Endothelial cell (in vitro differentiated cells): Measurements from ENCODE around the gene UPB1. TPM values are rescaled to one million over a fixed set of nuclear protein-coding genes. Genes with fewer than 3 reads are reported as not detected.

Experiments used
- DNase-seq: peaks from one replicate; pipeline ENCODE4 v3.0.0; 2021; ENCODE audit warnings: low spot score
- H3K27ac Mint-ChIP-seq: one replicate; pipeline ENCODE4 v1.8.0; 2021; ENCODE audit warnings: mixed read lengths, inconsistent platforms; ENCODE audit not compliant: unreplicated experiment
- H3K27me3 Mint-ChIP-seq: one replicate; pipeline ENCODE4 v1.8.0; 2021; ENCODE audit warnings: mild to moderate bottlenecking, moderate library complexity, mixed read lengths, inconsistent platforms; ENCODE audit not compliant: unreplicated experiment
- H3K36me3 Mint-ChIP-seq: one replicate; pipeline ENCODE4 v1.8.0; 2021; ENCODE audit warnings: mild to moderate bottlenecking, low read depth, mixed read lengths, inconsistent platforms; ENCODE audit not compliant: unreplicated experiment
- H3K4me1 Mint-ChIP-seq: one replicate; pipeline ENCODE4 v1.8.0; 2021; ENCODE audit warnings: mild to moderate bottlenecking, mixed read lengths, inconsistent platforms; ENCODE audit not compliant: unreplicated experiment
- H3K4me3 Mint-ChIP-seq: one replicate; pipeline ENCODE4 v1.8.0; 2021; ENCODE audit warnings: mild to moderate bottlenecking, mixed read lengths, inconsistent platforms; ENCODE audit not compliant: unreplicated experiment
- H3K9me3 Mint-ChIP-seq: one replicate; pipeline ENCODE4 v1.8.0; 2021; ENCODE audit warnings: mixed read lengths, inconsistent platforms; ENCODE audit not compliant: unreplicated experiment
- CTCF ChIP-seq: fragments of 200-600 bp; sonication (generic); IDR thresholded peaks from one replicate; pipeline ENCODE4 v1.5.0; 2021; ENCODE audit warnings: antibody characterized with exemption; ENCODE audit not compliant: unreplicated experiment
- total RNA-seq: library from RNA; stranded (reverse); fragmentation: NEBNext Ultra II Directional; extraction: Animal tissue kit (Norgen Biotek cat#: 25700); gene quantifications from one replicate; pipeline ENCODE4 v1.2.1, GENCODE V29; 2021; ENCODE audit not compliant: unreplicated experiment

UPB1 gene
- total RNA-seq, 1 donor from 2014 or later: 0.13 TPM

GRCh38 chr22:24481641-24482040 lies 13.5 kb upstream of the UPB1 start:
- Mint-ChIP-seq H3K27ac (no peak overlapping the region), H3K4me3 (no peak overlapping the region), H3K27me3 (no peaks in the 10 kb centered on the region), H3K4me1 (peaks cover 15% of the 10 kb centered on the region), H3K9me3 (no peaks in the 10 kb centered on the region), H3K36me3 (no peaks in the 10 kb centered on the region)
- TF ChIP-seq CTCF: no peak
- no peak for DNase-seq

GRCh38 chr22:24482575-24482974 lies 12.6 kb upstream of the UPB1 start:
- Mint-ChIP-seq H3K9me3 (no peaks in the 10 kb centered on the region), H3K4me1 (peaks cover 15% of the 10 kb centered on the region), H3K4me3 (no peak overlapping the region), H3K36me3 (no peaks in the 10 kb centered on the region), H3K27me3 (no peaks in the 10 kb centered on the region), H3K27ac (no peak overlapping the region)
- no peak for DNase-seq
- TF ChIP-seq CTCF: no peak

GRCh38 chr22:24482998-24483397 lies 12.1 kb upstream of the UPB1 start:
- Mint-ChIP-seq H3K4me3 (no peak overlapping the region), H3K27ac (no peak overlapping the region), H3K4me1 (peaks cover 15% of the 10 kb centered on the region), H3K27me3 (no peaks in the 10 kb centered on the region), H3K9me3 (no peaks in the 10 kb centered on the region), H3K36me3 (no peaks in the 10 kb centered on the region)
- no peak for TF ChIP-seq CTCF
- no peak for DNase-seq

- peaks cover 15% of the 10 kb centered on the region for H3K4me1 Mint-ChIP-seq
- DNase-seq: no peak
- no peaks in the 10 kb centered on the region for H3K27me3 Mint-ChIP-seq
- no peaks in the 10 kb centered on the region for H3K36me3 Mint-ChIP-seq
- H3K4me3 Mint-ChIP-seq: no peak overlapping the region
- H3K9me3 Mint-ChIP-seq: no peaks in the 10 kb centered on the region
- TF ChIP-seq CTCF: no peak
- no peak overlapping the region for H3K27ac Mint-ChIP-seq
Measured at GRCh38 chr22:24483976-24484545, 11.1 kb upstream of the UPB1 start.

GRCh38 chr22:24485170-24485569 lies 10.0 kb upstream of the UPB1 start:
- H3K4me3 Mint-ChIP-seq: no peak overlapping the region
- no peak for TF ChIP-seq CTCF
- H3K27ac Mint-ChIP-seq: no peak overlapping the region
- no peak for DNase-seq
- H3K4me1 Mint-ChIP-seq: peaks cover 15% of the 10 kb centered on the region
- peaks cover 1% of the 10 kb centered on the region for H3K27me3 Mint-ChIP-seq
- H3K9me3 Mint-ChIP-seq: no peaks in the 10 kb centered on the region
- no peaks in the 10 kb centered on the region for H3K36me3 Mint-ChIP-seq
